HEK293T (cell line): ENCODE results near the gene COLEC12.

ENCODE experiments used
- FOXA1 ChIP-seq: fragments of 450-650 bp; IDR thresholded peaks from 2 replicates; pipeline ENCODE4 v1.6.1; 2016; ENCODE audit warnings: mild to moderate bottlenecking
- FOXM1 ChIP-seq: fragments of 450-650 bp; IDR thresholded peaks from 2 replicates; pipeline ENCODE4 v1.6.1; 2017; ENCODE audit warnings: mild to moderate bottlenecking, borderline replicate concordance
- LEF1 ChIP-seq: fragments of 450-650 bp; IDR thresholded peaks from 2 replicates; pipeline ENCODE4 v1.6.1; 2017; ENCODE audit warnings: mild to moderate bottlenecking, borderline replicate concordance
- SP1 ChIP-seq: fragments of 450-650 bp; IDR thresholded peaks from 2 replicates; pipeline ENCODE4 v1.6.1; 2017
- SUZ12 ChIP-seq: fragments of 450-650 bp; IDR thresholded peaks from 2 replicates; pipeline ENCODE4 v1.6.1; 2016; ENCODE audit warnings: mild to moderate bottlenecking
- TARDBP ChIP-seq: fragments of 450-650 bp; IDR thresholded peaks from 2 replicates; pipeline ENCODE4 v1.6.1; 2016

DNA sequence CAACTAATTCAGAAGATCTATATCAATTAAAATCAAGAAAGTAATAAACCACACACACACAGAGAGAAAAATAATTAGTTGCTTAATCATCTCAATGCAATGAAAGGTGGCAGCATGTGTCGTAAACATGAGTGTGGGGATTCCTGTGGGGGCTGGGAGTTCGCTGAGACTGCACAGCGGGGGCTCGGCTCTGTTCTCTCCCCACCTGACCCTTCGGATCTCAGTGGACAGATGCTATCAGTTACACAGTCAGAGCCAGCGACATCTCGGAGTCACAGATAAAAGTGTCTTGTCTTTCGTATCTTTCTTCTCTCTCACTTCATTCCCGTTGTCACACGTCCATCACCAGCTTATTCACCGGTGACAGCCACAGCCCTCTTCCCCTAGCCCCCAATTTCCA is 37.1 kb downstream of the COLEC12 start:
- TF ChIP-seq FOXA1 (no peak), SUZ12 (no peak), LEF1 (no peak), SP1 (no peak), FOXM1 (no peak), TARDBP (no peak)
